ENCODE results near the gene CRACR2A. TPM values are rescaled to one million over a fixed set of nuclear protein-coding genes. Genes with fewer than 3 reads are reported as not detected.
A peak's percentile ranks its signal among the peaks of the same experiment; 100 is the strongest.

The CRACR2A gene
- total RNA-seq, 6 experiments from 2014 or later: 0.43 to 1.5 (median 0.91) TPM

DNA sequence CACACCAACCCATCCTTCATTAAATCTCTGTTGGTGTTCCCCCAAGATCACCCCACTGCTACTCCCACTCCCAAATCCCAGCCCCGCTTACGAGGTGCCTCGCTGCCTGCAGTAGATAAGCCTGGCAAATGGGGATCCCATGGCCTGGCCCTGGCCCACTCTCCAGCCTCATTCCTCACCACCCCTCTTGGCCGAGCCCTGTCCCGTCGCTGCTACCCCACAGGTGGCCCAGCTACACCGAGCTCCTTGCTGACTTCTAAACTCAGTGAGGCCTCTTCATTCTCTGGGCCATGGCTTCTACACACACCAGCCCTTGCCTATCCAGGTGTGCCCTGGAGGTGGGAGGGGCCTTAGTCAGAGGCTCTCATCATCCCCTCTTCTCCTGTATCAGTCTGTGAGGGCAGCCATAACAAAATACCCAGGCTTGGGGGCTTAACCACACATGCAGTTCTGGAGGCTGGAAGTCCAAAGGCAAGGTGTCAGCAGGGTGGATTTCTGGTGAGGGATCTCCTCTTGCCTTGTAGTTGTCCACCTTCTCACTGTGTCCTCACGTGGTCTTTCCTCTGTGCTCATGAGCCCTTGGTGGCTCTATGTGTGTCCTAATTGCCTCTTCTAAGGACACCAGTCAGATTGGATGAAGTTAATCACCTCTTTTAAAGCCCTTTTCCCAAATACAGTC is 169.1 kb downstream of the CRACR2A start:
- H3K4me1 ChIP-seq: no peaks in the 10 kb centered on the region
- TF ChIP-seq, protein P1, sequence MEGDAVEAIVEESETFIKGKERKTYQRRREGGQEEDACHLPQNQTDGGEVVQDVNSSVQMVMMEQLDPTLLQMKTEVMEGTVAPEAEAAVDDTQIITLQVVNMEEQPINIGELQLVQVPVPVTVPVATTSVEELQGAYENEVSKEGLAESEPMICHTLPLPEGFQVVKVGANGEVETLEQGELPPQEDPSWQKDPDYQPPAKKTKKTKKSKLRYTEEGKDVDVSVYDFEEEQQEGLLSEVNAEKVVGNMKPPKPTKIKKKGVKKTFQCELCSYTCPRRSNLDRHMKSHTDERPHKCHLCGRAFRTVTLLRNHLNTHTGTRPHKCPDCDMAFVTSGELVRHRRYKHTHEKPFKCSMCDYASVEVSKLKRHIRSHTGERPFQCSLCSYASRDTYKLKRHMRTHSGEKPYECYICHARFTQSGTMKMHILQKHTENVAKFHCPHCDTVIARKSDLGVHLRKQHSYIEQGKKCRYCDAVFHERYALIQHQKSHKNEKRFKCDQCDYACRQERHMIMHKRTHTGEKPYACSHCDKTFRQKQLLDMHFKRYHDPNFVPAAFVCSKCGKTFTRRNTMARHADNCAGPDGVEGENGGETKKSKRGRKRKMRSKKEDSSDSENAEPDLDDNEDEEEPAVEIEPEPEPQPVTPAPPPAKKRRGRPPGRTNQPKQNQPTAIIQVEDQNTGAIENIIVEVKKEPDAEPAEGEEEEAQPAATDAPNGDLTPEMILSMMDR (IDR thresholded peaks at IDR 0.05): no peak
- TF ChIP-seq POLR2A (IDR thresholded peaks at IDR 0.05): no peak
- no peaks in the 10 kb centered on the region for H3K9me3 ChIP-seq
- WGBS (ENCODE audit: insufficient coverage, low coverage, low lambda C conversion rate, missing lambda C conversion rate): 82% methylated on average over 7 of the region's 8 CpGs
- intact Hi-C loops (cut with DNase I): no loop called here
- H3K27me3 ChIP-seq: no peaks in the 10 kb centered on the region
- DNase-seq (no peak), ATAC-seq (no peak)
- H3K4me3 ChIP-seq: no peak overlapping the region
- no peaks in the 10 kb centered on the region for H3K36me3 ChIP-seq
- H3K27ac ChIP-seq: no peak overlapping the region

DNA sequence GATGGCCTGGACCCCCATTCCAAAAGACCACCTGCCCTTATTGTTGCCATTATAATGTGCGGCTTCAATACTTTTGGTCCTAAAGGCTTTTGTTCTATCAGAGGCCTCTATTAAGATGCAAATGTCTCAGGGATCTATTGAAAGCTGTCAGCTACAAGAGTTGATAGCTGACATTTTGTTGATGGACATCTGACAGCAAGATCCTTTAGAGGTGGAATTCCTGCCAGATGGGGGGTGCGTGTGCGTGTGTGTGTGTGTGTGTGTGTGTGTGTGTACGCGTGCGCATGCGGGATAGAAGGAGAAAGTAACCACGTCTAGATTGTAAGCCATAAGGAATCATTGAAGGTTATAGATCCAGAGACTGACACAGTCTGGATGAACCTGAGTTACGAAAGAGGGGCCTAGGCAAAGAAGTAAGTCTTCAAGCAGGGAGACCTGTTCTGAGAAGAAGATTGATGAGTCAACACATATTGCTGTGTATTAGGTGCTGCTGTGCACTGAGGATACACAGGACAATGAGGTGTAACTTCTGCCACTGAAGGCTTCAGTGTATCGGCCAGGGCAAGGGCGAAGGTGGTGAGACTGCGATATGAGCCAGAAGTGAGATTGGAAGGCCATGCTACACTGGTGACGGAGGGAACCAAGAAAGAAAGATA is 172.7 kb downstream of the CRACR2A start:
- TF ChIP-seq POLR2A (IDR thresholded peaks at IDR 0.05): no peak
- TF ChIP-seq, protein P1 (IDR thresholded peaks at IDR 0.05): no peak
- no peaks in the 10 kb centered on the region for H3K4me1 ChIP-seq
- H3K4me3 ChIP-seq: no peak overlapping the region
- DNase-seq: peak in 1 of 3 donors; percentile 4
- no peaks in the 10 kb centered on the region for H3K9me3 ChIP-seq
- WGBS (ENCODE audit: insufficient coverage, low coverage, low lambda C conversion rate, missing lambda C conversion rate): 80% methylated on average over 10 of the region's 13 CpGs
- intact Hi-C loops (cut with DNase I): no loop called here
- no peak overlapping the region for H3K27ac ChIP-seq
- H3K36me3 ChIP-seq: no peaks in the 10 kb centered on the region
- ATAC-seq: no peak
- no peaks in the 10 kb centered on the region for H3K27me3 ChIP-seq

DNA sequence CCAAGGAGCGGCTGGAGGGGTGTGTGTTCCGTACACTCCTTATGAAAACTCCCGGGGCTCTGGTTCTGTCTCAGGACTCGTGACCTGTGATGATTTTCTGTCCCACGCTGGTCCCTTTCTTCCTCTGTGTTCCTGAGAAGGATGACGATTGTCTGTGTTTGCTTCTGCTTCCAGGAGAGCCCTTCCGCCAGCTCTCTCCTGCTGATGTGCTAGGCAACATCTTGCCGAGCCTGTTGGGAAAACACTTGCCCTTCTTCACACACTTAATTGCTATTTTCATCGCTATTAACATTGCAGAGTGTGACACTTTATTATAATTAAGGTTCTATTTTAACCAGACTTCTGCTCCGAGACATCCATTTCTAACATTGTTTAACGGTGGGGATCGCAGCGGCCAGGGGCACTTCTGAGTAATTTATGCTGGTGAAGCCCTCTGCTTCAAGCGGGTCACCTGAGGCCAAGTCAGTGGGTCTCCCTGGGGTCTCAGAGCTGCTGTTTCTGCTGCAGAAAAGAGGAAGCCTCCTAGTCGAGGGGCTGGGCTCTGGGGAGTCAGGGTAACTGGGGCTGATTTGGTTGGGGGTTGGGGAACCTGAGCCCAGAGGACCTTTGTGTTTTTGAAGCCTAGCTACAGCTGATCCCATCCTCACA is 173.3 kb downstream of the CRACR2A start:
- H3K4me3 ChIP-seq: no peak overlapping the region
- intact Hi-C loops (cut with DNase I): no loop called here
- H3K27ac ChIP-seq: no peak overlapping the region
- H3K27me3 ChIP-seq: no peaks in the 10 kb centered on the region
- H3K36me3 ChIP-seq: no peaks in the 10 kb centered on the region
- TF ChIP-seq, protein P1 (IDR thresholded peaks at IDR 0.05): no peak
- ATAC-seq: no peak
- DNase-seq: peak in 1 of 3 donors; percentile 9
- H3K9me3 ChIP-seq: no peaks in the 10 kb centered on the region
- H3K4me1 ChIP-seq: no peaks in the 10 kb centered on the region
- WGBS (ENCODE audit: insufficient coverage, low coverage, low lambda C conversion rate, missing lambda C conversion rate): 63% methylated on average over 11 of the region's 15 CpGs

DNA sequence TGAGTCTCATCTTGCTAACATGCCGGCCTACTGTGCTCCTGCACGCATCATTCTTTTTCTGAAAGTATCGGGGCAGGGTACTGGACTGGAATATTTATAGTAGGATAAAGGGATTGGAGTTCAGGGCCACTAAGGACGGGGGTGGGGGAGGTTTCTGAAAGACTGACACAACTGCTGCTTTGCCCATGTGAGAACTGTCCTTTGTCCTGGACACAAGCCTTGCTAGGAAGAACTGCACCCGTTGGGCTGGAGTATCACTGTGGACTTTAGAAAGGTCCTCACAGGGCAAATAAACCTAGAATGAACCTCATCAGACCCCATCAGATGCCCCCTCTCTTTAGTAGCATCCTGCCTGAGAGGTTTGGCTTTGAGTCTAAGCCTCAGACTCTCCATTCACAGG is 174.4 kb downstream of the CRACR2A start:
- ATAC-seq (no peak), DNase-seq (peak in 1 of 3 donors; percentile 15)
- no peak overlapping the region for H3K27ac ChIP-seq
- H3K36me3 ChIP-seq: no peaks in the 10 kb centered on the region
- no peaks in the 10 kb centered on the region for H3K9me3 ChIP-seq
- no peak overlapping the region for H3K4me3 ChIP-seq
- 43% methylated on average over 5 of the region's 5 CpGs for WGBS (ENCODE audit: insufficient coverage, low coverage, low lambda C conversion rate, missing lambda C conversion rate)
- no peaks in the 10 kb centered on the region for H3K27me3 ChIP-seq
- TF ChIP-seq, protein P1 (IDR thresholded peaks at IDR 0.05): no peak
- no peak for TF ChIP-seq POLR2A (IDR thresholded peaks at IDR 0.05)
- no peaks in the 10 kb centered on the region for H3K4me1 ChIP-seq
- intact Hi-C loops (cut with DNase I): no loop called here

Measured in right lobe of liver (tissue), 6 donors.